ENCODE results near the gene HOXC6. TPM values are rescaled to one million over a fixed set of nuclear protein-coding genes. Genes with fewer than 3 reads are reported as not detected.

HOXC6 gene
- polyA plus RNA-seq, 3 donors from 2014 or later: not detected

- no peaks in the 10 kb centered on the region for H3K36me3 Mint-ChIP-seq
- H3K27ac Mint-ChIP-seq: peak overlapping the region in 3 of 6 donors; percentile 20 to 74 (median 45)
- peaks cover 31 to 55% (median 51%) of the 10 kb centered on the region in 3 donors for H3K27me3 Mint-ChIP-seq (ENCODE audit: low read depth in 3 of 3)
Observed at GRCh38 chr12:54018468-54018984, 9.7 kb upstream of the HOXC6 start.

GRCh38 chr12:54019091-54019811 lies 9.0 kb upstream of the HOXC6 start:
- Mint-ChIP-seq H3K36me3 (no peaks in the 10 kb centered on the region), H3K4me1 (peaks cover 22 to 27% of the 10 kb centered on the region in 2 donors), H3K27me3 (ENCODE audit: low read depth in 3 of 3) (peaks cover 35 to 53% (median 44%) of the 10 kb centered on the region in 3 donors), H3K4me3 (peak overlapping the region in 4 of 5 donors; percentile 33 to 53 (median 49)), H3K9me3 (peaks cover 0 to 2% (median 0%) of the 10 kb centered on the region in 6 donors), H3K27ac (no peak overlapping the region)
- DNase-seq: no peak

More at GRCh38 chr12:54018468-54018984, 9.7 kb upstream of the HOXC6 start:
- DNase-seq: no peak
- Mint-ChIP-seq H3K4me3 (peak overlapping the region; percentile 89 to 95 (median 93)), H3K9me3 (peaks cover 0 to 2% (median 0%) of the 10 kb centered on the region in 6 donors), H3K4me1 (peaks cover 22 to 27% of the 10 kb centered on the region in 2 donors)

GRCh38 chr12:54019924-54020590 lies 8.2 kb upstream of the HOXC6 start:
- no peak for DNase-seq
- Mint-ChIP-seq H3K27me3 (ENCODE audit: low read depth in 3 of 3) (peaks cover 29 to 46% (median 41%) of the 10 kb centered on the region in 3 donors), H3K27ac (no peak overlapping the region), H3K9me3 (peaks cover 0 to 2% (median 0%) of the 10 kb centered on the region in 6 donors), H3K36me3 (no peaks in the 10 kb centered on the region), H3K4me1 (peaks cover 18 to 27% of the 10 kb centered on the region in 2 donors), H3K4me3 (peak overlapping the region in 3 of 5 donors; percentile 27 to 63 (median 37))

GRCh38 chr12:54020591-54021405 lies 7.4 kb upstream of the HOXC6 start:
- Mint-ChIP-seq H3K4me1 (peaks cover 18 to 27% of the 10 kb centered on the region in 2 donors), H3K27me3 (ENCODE audit: low read depth in 3 of 3) (peaks cover 27 to 45% (median 41%) of the 10 kb centered on the region in 3 donors), H3K9me3 (peaks cover 0 to 2% (median 0%) of the 10 kb centered on the region in 6 donors), H3K27ac (no peak overlapping the region), H3K36me3 (no peaks in the 10 kb centered on the region), H3K4me3 (no peak overlapping the region)
- DNase-seq: no peak

DNA sequence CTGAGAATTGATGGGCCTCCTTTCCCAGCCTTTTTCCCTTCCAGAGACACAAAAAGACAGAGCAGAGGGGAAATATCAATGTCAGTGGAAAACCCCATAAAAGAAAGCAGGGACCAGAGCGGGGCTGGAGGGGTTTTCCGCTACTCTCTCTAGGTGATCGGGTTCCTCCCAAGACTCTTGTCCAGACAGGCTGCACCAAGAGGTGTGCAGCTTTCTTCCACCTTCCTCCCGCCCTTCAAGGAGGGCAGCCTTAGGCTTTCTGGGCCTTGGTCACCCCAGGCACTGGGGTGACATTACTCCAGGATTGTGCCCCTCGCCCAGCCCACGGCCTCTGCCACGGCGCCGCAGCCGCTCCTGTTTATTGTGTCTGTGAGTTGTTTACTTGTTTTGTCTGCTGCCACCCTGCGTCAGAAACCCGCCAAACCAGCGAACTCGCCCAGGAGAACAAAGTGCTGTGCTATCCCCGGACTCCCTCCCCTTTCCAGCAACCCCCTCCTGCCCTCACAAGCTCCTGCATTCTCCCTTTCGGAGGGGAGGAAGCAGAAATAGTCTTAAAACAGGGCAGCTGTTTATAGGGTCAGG lies 6.7 kb upstream of the HOXC6 start:
- no peaks in the 10 kb centered on the region for H3K36me3 Mint-ChIP-seq
- DNase-seq: no peak
- peaks cover 0 to 2% (median 0%) of the 10 kb centered on the region in 6 donors for H3K9me3 Mint-ChIP-seq
- peaks cover 16 to 27% of the 10 kb centered on the region in 2 donors for H3K4me1 Mint-ChIP-seq
- H3K27me3 Mint-ChIP-seq (ENCODE audit: low read depth in 3 of 3): peaks cover 23 to 46% (median 41%) of the 10 kb centered on the region in 3 donors
- no peak overlapping the region for H3K27ac Mint-ChIP-seq
- no peak overlapping the region for H3K4me3 Mint-ChIP-seq

- no peak for DNase-seq
- H3K36me3 Mint-ChIP-seq: no peaks in the 10 kb centered on the region
- H3K27me3 Mint-ChIP-seq (ENCODE audit: low read depth in 3 of 3): peaks cover 25 to 50% (median 49%) of the 10 kb centered on the region in 3 donors
- H3K9me3 Mint-ChIP-seq: peaks cover 0 to 2% (median 0%) of the 10 kb centered on the region in 6 donors
- H3K27ac Mint-ChIP-seq: no peak overlapping the region
- H3K4me3 Mint-ChIP-seq: no peak overlapping the region
- peaks cover 9 to 14% of the 10 kb centered on the region in 2 donors for H3K4me1 Mint-ChIP-seq
Observed at GRCh38 chr12:54022960-54023884, 5.0 kb upstream of the HOXC6 start.

DNA sequence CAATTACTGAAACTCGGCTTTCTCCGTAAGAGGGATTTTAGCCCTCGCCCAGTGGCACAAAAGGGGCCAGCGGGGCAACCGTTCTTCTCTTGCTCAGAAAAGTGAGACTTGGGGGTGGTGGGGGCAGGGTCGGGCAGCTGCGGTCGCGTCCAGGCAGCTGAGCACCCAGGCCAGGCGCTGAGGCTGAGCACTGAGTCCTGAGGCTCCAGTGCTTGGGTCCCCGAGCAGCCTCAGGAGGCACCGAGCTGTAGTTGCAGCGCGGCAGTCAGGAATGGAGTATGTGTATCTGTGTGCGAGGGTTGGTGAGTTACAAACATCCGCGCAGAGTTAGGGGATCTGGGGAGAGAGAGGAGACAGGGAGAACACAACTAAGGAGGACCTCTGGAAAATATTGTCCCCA lies 4.1 kb upstream of the HOXC6 start:
- no peak overlapping the region for H3K4me3 Mint-ChIP-seq
- DNase-seq: no peak
- peaks cover 25 to 58% (median 55%) of the 10 kb centered on the region in 3 donors for H3K27me3 Mint-ChIP-seq (ENCODE audit: low read depth in 3 of 3)
- H3K36me3 Mint-ChIP-seq: no peaks in the 10 kb centered on the region
- H3K27ac Mint-ChIP-seq: no peak overlapping the region
- H3K4me1 Mint-ChIP-seq: peaks cover 5 to 15% of the 10 kb centered on the region in 2 donors
- H3K9me3 Mint-ChIP-seq: peaks cover 0 to 2% (median 0%) of the 10 kb centered on the region in 6 donors

- H3K36me3 Mint-ChIP-seq: no peaks in the 10 kb centered on the region
- H3K27ac Mint-ChIP-seq: no peak overlapping the region
- H3K9me3 Mint-ChIP-seq: peaks cover 0 to 2% (median 0%) of the 10 kb centered on the region in 6 donors
- no peak overlapping the region for H3K4me3 Mint-ChIP-seq
- no peak for DNase-seq
- H3K4me1 Mint-ChIP-seq: peaks cover 2 to 10% of the 10 kb centered on the region in 2 donors
- H3K27me3 Mint-ChIP-seq (ENCODE audit: low read depth in 3 of 3): peaks cover 29 to 58% (median 55%) of the 10 kb centered on the region in 3 donors
Observed at GRCh38 chr12:54024581-54025305, 3.5 kb upstream of the HOXC6 start.

- no peaks in the 10 kb centered on the region for H3K36me3 Mint-ChIP-seq
- no peak overlapping the region for H3K27ac Mint-ChIP-seq
- H3K4me3 Mint-ChIP-seq: no peak overlapping the region
- H3K27me3 Mint-ChIP-seq (ENCODE audit: low read depth in 3 of 3): peaks cover 35 to 59% (median 59%) of the 10 kb centered on the region in 3 donors
- peaks cover 0 to 5% of the 10 kb centered on the region in 2 donors for H3K4me1 Mint-ChIP-seq
- no peak for DNase-seq
- H3K9me3 Mint-ChIP-seq: peaks cover 0 to 2% (median 0%) of the 10 kb centered on the region in 6 donors
Observed at GRCh38 chr12:54025499-54026405, 2.5 kb upstream of the HOXC6 start.

- H3K27me3 Mint-ChIP-seq (ENCODE audit: low read depth in 3 of 3): peaks cover 37 to 65% (median 60%) of the 10 kb centered on the region in 3 donors
- no peak for DNase-seq
- peaks cover 0 to 5% of the 10 kb centered on the region in 2 donors for H3K4me1 Mint-ChIP-seq
- no peak overlapping the region for H3K27ac Mint-ChIP-seq
- H3K4me3 Mint-ChIP-seq: no peak overlapping the region
- peaks cover 0 to 2% (median 0%) of the 10 kb centered on the region in 6 donors for H3K9me3 Mint-ChIP-seq
- H3K36me3 Mint-ChIP-seq: no peaks in the 10 kb centered on the region
Observed at GRCh38 chr12:54026640-54027441, 1.4 kb upstream of the HOXC6 start.
